Stimulated activated memory B cell treated with anti-CD40 and anti-IgM and Interleukin-4, amounts not matched to agents 10 μg/mL and 1 μg/mL and 100 μg/mL, for 72 hours (primary cell): ENCODE results near the gene LRRC10.

Experiments used
- ATAC-seq: fragments of 150-1000 bp; cut with Tn5 transposase; 2 replicates; pipeline ENCODE4 v1.10.0; 2021
- H3K27ac Mint-ChIP-seq: one replicate; pipeline ENCODE4 v1.8.0; 2022; ENCODE audit warnings: mild to moderate bottlenecking, mixed read lengths
- H3K27me3 Mint-ChIP-seq: one replicate; pipeline ENCODE4 v1.8.0; 2022; ENCODE audit warnings: mixed read lengths
- H3K36me3 Mint-ChIP-seq: one replicate; pipeline ENCODE4 v1.8.0; 2022; ENCODE audit warnings: mixed read lengths
- H3K4me1 Mint-ChIP-seq: one replicate; pipeline ENCODE4 v1.8.0; 2022; ENCODE audit warnings: mixed read lengths
- H3K4me3 Mint-ChIP-seq: one replicate; pipeline ENCODE4 v1.8.0; 2022; ENCODE audit warnings: mild to moderate bottlenecking, moderate library complexity, mixed read lengths
- H3K9me3 Mint-ChIP-seq: one replicate; pipeline ENCODE4 v1.8.0; 2022; ENCODE audit warnings: mixed read lengths

The LRRC10 gene

DNA sequence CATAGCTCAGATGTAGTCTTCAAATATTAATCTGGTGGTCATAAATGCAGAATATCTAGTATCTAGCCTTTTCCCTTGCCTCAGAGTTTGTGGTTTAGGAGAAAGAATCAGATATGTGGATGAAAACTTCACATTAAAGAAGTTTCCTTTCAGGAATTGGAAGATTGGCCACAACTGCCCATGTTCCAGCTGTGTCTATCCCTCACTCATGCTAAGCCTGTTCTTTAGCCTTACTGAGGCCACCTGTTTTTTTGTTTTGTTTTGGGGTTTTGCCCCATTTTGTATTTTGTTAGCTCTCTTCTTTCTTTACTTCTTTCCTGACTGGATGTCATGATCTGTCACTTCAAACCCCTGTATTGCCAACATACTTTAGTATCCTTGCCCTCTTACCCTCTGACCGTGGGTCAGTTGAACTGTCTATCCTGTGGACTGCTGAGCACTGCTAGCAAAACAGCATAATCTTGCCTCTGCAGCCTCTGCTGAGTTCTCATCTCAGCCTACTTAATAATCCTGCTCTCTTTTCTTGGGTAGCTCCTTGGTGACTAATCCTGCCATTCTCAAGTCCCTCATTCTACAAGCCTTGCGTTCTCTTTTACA is 47.4 kb downstream of the LRRC10 start:
- Mint-ChIP-seq H3K27me3 (no peaks in the 10 kb centered on the region), H3K27ac (no peak overlapping the region), H3K36me3 (no peaks in the 10 kb centered on the region), H3K9me3 (no peaks in the 10 kb centered on the region), H3K4me3 (no peak overlapping the region), H3K4me1 (no peaks in the 10 kb centered on the region)
- ATAC-seq = no peak
